Keratinocyte (primary cell): ENCODE data around the gene DOLPP1. TPM values are rescaled to one million over a fixed set of nuclear protein-coding genes. Genes with fewer than 3 reads are reported as not detected.

Experiments used
- DNase-seq: peaks from one replicate; pipeline ENCODE4 v3.0.0-alpha.2; 2011; ENCODE audit warnings: low read depth, missing footprints, low spot score
- FAIRE-seq: peaks from 2 replicates; lab custom pipeline; 2011; peaks lifted over from hg19 to GRCh38; lab: Jason Lieb, UNC
- H2AFZ ChIP-seq: 2 replicates; pipeline ENCODE4 v1.6.0; 2012; ENCODE audit warnings: low read length, control low read depth, inconsistent platforms; ENCODE audit not compliant: control insufficient read depth
- H3K27ac ChIP-seq: 2 replicates; pipeline ENCODE4 v1.5.1; 2011; ENCODE audit warnings: low read length; ENCODE audit not compliant: control insufficient read depth, insufficient read depth
- H3K27me3 ChIP-seq: 3 replicates; pipeline ENCODE4 v1.6.0; 2011; ENCODE audit warnings: low read length; ENCODE audit not compliant: control insufficient read depth, insufficient read depth; ENCODE audit errors: extremely low read depth
- H3K36me3 ChIP-seq, 2 experiments: 2 replicates in 1 of 2; 3 replicates in 1 of 2; pipeline ENCODE4 v1.5.1; 2011; ENCODE audit warnings: low read length in 2 of 2, mild to moderate bottlenecking in 1 of 2; ENCODE audit not compliant: control insufficient read depth in 2 of 2, insufficient read depth in 2 of 2; ENCODE audit errors: extremely low read depth in 1 of 2
- H3K4me1 ChIP-seq: 3 replicates; pipeline ENCODE4 v1.5.1; 2011; ENCODE audit warnings: low read length; ENCODE audit not compliant: control insufficient read depth, insufficient read depth; ENCODE audit errors: extremely low read depth
- H3K4me2 ChIP-seq: 3 replicates; pipeline ENCODE4 v1.6.0; 2011; ENCODE audit warnings: low read depth, low read length; ENCODE audit not compliant: control insufficient read depth, insufficient read depth; ENCODE audit errors: extremely low read depth
- H3K4me3 ChIP-seq, 3 experiments: fragments of 200-600 bp in 1 of 3; sonication (generic) in 1 of 3; 2 replicates in 2 of 3; 3 replicates in 1 of 3; pipeline ENCODE4 v1.5.1; 2011 to 2016; ENCODE audit warnings: low read length in 3 of 3, mild to moderate bottlenecking in 3 of 3, control low read depth in 2 of 3, inconsistent platforms in 1 of 3, low read depth in 1 of 3, mixed read lengths in 1 of 3, mixed run types in 1 of 3, moderate library complexity in 1 of 3; ENCODE audit not compliant: control insufficient read depth in 2 of 3, insufficient read depth in 2 of 3; ENCODE audit errors: extremely low read depth in 1 of 3
- H3K79me2 ChIP-seq: 2 replicates; pipeline ENCODE4 v1.6.0; 2012; ENCODE audit warnings: low read length; ENCODE audit not compliant: control insufficient read depth, insufficient read depth
- H3K9ac ChIP-seq: 3 replicates; pipeline ENCODE4 v1.6.0; 2011; ENCODE audit warnings: low read length; ENCODE audit not compliant: control insufficient read depth, insufficient read depth; ENCODE audit errors: extremely low read depth
- H3K9me1 ChIP-seq: 3 replicates; pipeline ENCODE4 v1.6.0; 2011; ENCODE audit warnings: low read length; ENCODE audit not compliant: control insufficient read depth, insufficient read depth; ENCODE audit errors: extremely low read depth
- H3K9me3 ChIP-seq: 2 replicates; pipeline ENCODE4 v1.5.1; 2012; ENCODE audit warnings: low read depth, low read length; ENCODE audit not compliant: control insufficient read depth
- H4K20me1 ChIP-seq: 3 replicates; pipeline ENCODE4 v1.6.0; 2011; ENCODE audit warnings: low read length; ENCODE audit not compliant: control insufficient read depth, insufficient read depth; ENCODE audit errors: extremely low read depth
- EZH2 ChIP-seq: IDR thresholded peaks from one replicate; pipeline ENCODE4 v1.6.1; 2012; ENCODE audit warnings: inconsistent platforms, mild to moderate bottlenecking, low read length, moderate library complexity
- dilution Hi-C: fragments of 300-500 bp; cut with MboI; formaldehyde crosslinking; loops from one replicate; pipeline ENCODE4 v1.7.0; 2020; ENCODE audit warnings: low sequenced_read_pairs; ENCODE audit not compliant: extremely low pct_ligation_motif_present
- polyA plus RNA-seq, 5 experiments: library from polyadenylated mRNA; depleted of rRNA in 3 of 5; stranded (reverse) in 3 of 5; stranded (forward) in 1 of 5; unstranded in 1 of 5; fragments of >200 nt; gene quantifications; 1 replicate in 1 of 5; 2 replicates in 3 of 5; 3 replicates in 1 of 5; pipeline versions ENCODE4 v1.2.1 to v1.2.3, GENCODE V29; 2011 to 2012; ENCODE audit warnings: missing spikeins in 2 of 5, low read depth in 1 of 5, low replicate concordance in 1 of 5
- TF ChIP-seq, protein P1 (sequence below), 3 experiments: IDR thresholded peaks in 1 of 3; conservative IDR thresholded peaks in 1 of 3; optimal IDR thresholded peaks in 1 of 3; 2 replicates in 2 of 3; 3 replicates in 1 of 3; pipeline versions ENCODE3 to v1.5.1; 2011; ENCODE audit warnings: low read length in 3 of 3, mild to moderate bottlenecking in 3 of 3, moderate library complexity in 2 of 3, control low read depth in 1 of 3, inconsistent platforms in 1 of 3; ENCODE audit not compliant: insufficient read depth in 2 of 3; ENCODE audit errors: extremely low read depth in 1 of 3

The DOLPP1 gene
- polyA plus RNA-seq, 1 donor (not counting 4 experiments of a cell fraction or from before 2014, with no cell fraction given): 14.2 TPM

DNA sequence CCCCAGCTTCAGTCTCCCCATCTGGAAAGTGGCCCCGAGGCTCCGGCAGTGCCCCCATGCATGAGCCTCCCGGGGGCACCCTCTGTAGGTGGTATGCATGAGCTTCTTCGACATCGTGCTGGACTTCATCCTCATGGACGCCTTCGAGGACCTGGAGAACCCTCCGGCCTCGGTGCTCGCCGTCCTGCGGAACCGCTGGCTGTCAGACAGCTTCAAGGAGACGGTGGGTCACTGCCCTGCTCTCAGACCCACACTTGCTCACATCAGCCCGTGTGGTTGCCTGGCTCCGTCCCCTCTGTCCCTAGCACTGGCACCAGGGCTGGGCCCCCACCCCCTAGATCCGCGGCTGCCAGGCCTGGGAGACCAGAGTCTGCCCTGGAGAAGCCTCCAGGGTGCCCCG is 12.8 kb upstream of the DOLPP1 start:
- no peaks in the 10 kb centered on the region for H3K4me1 ChIP-seq
- no peak overlapping the region for H3K9ac ChIP-seq
- no peak overlapping the region for H2AFZ ChIP-seq
- H3K9me3 ChIP-seq: no peaks in the 10 kb centered on the region
- H3K9me1 ChIP-seq: no peaks in the 10 kb centered on the region
- H4K20me1 ChIP-seq: no peaks in the 10 kb centered on the region
- peaks cover 15 to 24% of the 10 kb centered on the region in 2 experiments for H3K36me3 ChIP-seq
- TF ChIP-seq, protein P1, sequence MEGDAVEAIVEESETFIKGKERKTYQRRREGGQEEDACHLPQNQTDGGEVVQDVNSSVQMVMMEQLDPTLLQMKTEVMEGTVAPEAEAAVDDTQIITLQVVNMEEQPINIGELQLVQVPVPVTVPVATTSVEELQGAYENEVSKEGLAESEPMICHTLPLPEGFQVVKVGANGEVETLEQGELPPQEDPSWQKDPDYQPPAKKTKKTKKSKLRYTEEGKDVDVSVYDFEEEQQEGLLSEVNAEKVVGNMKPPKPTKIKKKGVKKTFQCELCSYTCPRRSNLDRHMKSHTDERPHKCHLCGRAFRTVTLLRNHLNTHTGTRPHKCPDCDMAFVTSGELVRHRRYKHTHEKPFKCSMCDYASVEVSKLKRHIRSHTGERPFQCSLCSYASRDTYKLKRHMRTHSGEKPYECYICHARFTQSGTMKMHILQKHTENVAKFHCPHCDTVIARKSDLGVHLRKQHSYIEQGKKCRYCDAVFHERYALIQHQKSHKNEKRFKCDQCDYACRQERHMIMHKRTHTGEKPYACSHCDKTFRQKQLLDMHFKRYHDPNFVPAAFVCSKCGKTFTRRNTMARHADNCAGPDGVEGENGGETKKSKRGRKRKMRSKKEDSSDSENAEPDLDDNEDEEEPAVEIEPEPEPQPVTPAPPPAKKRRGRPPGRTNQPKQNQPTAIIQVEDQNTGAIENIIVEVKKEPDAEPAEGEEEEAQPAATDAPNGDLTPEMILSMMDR (optimal IDR thresholded peaks at IDR 0.05 in 1 of 3, IDR thresholded peaks at IDR 0.05 in 1 of 3, conservative IDR thresholded peaks at IDR 0.05 in 1 of 3; ENCODE audit: extremely low read depth in 1 of 3, insufficient read depth in 2 of 3, low read length in 3 of 3): no peak
- no peak for TF ChIP-seq EZH2
- H3K4me2 ChIP-seq: no peak overlapping the region
- no peaks in the 10 kb centered on the region for H3K27me3 ChIP-seq
- dilution Hi-C loops: no loop called here
- no peaks in the 10 kb centered on the region for H3K79me2 ChIP-seq
- FAIRE-seq (no peak), DNase-seq (no peak)
- no peak overlapping the region for H3K27ac ChIP-seq
- no peak overlapping the region for H3K4me3 ChIP-seq

DNA sequence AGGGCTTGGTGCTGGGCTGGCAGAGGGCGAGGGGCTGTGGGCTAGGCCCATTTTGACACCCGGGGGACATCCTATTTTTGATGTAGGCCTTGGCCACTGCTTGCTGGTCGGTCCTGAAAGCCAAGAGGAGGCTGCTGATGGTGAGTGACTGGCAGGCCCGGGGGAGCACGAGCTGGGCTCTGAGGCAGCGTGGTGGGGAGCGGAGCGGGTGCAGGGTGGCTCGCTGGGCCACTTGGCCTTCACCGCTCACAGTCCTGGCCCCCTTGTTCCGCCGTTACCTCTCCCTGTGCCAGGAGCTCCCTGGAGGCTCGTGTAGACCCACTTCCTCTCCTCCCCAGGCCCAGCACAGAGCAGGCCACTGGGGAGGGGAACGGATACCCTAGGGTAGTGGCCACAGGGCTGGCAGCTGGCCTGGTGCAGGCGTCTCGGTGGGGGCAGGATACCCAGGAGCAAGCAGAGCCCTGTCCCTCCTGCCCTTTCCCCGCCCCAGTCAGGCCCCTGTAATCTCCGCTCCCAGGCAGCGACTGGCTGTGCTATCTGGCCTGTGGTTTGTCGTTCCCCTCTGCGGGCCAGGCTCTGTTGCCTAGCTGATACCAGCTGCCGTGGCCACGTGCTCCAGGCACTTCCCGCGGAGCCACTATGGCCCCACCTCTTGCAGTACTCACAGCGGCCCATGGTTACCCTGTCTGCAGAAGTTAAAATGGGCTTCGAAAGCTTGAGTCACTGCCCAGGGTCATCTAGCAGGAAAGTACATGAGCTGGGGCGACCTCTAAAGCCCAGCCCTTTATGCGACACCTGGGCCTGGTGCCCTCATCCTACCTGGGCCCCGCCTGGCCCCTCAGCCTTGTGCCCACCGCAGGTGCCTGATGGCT is 11.7 kb upstream of the DOLPP1 start:
- Histone ChIP-seq H4K20me1 (no peaks in the 10 kb centered on the region), H3K27ac (no peak overlapping the region), H3K4me2 (no peak overlapping the region), H3K36me3 (peaks cover 12 to 22% of the 10 kb centered on the region in 2 experiments), H3K27me3 (no peaks in the 10 kb centered on the region), H3K9ac (no peak overlapping the region), H3K79me2 (no peaks in the 10 kb centered on the region), H3K9me1 (no peaks in the 10 kb centered on the region), H3K9me3 (no peaks in the 10 kb centered on the region), H3K4me1 (no peaks in the 10 kb centered on the region), H3K4me3 (no peak overlapping the region), H2AFZ (no peak overlapping the region)
- FAIRE-seq: no peak
- TF ChIP-seq, protein P1 (optimal IDR thresholded peaks at IDR 0.05 in 1 of 3, IDR thresholded peaks at IDR 0.05 in 1 of 3, conservative IDR thresholded peaks at IDR 0.05 in 1 of 3; ENCODE audit: extremely low read depth in 1 of 3, insufficient read depth in 2 of 3, low read length in 3 of 3): no peak
- no peak for TF ChIP-seq EZH2
- dilution Hi-C loops: no loop called here
- DNase-seq: no peak
